NCI-H2029 treated with DMSO at 0.1 percent for 48 hours (cell line): ENCODE data around the gene TMEM271.
"Not testable (repeated sequence)": the region's sequence is repeated elsewhere in the genome, so short reads cannot be mapped to it uniquely, and the experiment has no call there.

ENCODE experiments used
- DNase-seq: peaks from one replicate; lab custom pipeline; 2025; lab: John Stamatoyannopoulos, UW

Gene TMEM271

DNA sequence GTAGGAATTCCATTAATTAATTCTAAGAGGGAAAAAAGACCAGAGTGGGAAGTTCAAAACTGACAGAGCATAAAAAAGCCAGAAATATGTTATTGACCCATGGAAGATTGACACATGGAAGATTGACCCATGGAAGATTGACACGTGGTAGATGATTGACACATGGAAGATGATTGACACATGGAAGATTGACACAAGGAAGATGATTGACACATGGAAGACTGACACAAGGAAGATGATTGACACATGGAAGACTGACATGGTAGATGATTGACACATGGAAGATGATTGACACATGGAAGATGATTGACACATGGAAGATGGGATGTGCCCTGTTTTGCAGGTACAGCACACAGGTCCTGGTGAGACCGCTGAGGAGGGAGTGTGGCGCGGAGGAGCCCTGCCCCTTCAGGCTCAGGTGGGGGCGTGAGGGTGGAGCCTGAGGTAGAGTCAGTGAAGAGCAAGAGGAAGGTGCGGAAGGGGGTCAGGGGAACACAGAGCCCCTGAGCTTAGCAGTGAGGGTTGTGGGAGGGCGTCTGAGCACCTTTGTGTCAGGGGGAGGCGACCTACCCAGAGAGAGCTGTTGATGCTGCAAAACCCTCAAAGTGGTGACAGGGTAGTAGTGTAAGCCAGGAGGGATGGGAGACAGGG, 33.4 kb upstream of the TMEM271 start:
- DNase-seq, result no peak

DNA sequence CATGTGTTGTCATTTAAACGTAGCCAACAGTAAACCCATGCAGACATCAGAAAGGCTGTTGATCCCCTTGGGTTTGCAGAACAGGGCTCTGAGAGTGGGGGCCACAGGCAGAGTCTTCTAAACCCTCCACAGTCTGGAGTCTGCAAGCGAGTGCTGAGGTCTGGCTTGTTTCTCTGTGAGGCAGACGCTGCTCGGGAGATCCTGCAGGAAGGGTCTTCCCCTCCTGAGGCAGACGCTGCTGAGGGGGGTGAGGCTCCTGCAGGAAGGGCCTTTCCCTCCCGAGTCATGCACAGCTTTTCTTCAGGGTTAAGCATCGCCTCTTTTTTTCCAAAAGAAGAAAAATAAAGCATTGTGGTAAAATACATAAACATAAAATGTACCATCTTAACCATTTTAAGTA, 32.1 kb upstream of the TMEM271 start:
- no peak for DNase-seq

DNA sequence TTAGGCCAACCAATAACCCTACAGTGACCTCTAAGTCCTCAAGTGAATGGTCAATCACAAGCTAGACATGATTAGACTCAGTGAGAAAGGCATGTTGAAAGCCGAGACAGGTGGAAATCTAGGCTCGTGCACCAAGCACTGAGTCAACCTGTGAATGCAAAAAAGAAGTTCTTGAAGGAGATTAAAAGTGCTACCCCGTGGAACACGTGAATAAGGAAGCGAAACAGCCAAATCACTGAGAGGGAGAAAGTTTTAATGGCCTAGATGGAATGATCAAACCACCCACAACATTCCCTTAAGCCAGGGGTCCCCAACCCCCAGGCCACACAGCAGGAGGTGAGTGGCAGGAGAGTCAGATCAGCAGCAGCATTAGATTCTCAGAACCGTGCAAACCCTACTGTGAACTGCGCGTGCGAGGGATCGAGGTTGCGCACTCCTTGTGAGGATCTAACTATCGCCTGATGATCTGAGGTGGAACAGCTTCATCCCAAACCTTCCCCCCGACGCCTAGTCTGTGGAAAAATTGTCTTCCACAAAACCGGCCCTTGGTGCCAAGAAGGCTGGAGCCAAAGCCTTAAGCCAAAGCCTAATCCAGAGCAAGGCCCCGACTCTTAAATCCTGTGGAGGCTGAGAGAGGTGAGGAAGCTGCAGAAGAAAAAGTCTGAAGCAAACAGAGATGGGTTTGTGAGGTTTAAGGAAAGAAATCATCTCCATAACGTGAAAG, 29.8 kb upstream of the TMEM271 start:
- DNase-seq, result no peak

DNA sequence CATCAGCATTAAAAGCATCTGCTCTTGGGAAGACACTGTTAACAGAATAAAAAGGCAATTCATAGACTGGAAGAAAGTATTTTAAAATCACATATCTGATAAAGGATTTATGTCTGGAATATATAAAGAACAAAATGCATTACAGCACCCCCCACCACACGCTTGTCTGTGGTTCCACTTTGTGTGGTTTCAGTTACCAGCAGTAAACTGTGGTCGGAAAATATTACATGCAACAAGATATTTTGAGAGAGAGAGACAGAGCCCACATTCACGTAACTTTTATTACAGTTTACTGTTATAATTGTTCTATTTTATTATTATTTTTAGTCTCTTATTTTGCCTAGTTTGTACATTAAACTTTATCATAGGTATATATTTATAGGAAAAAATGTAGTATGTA, 28.0 kb upstream of the TMEM271 start:
- DNase-seq, result no peak

DNA sequence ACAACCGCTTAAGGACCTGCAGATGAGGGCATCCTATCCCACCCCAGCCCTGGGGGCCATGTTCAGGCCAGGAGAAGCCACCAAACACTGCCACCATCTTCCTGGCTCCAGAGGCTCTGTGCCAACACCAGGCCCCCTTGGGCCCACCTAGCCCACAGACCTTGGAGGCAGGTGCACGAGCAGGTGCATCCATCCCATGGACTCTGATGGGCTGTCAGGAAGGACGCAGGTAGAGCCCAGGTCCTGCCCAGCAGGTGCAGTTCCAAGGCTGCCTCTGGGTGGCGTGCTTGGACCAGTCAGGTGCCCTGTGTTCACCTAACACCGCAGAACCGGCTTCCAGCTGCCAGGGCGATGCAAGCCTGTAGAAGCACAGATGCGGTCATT, 26.5 kb upstream of the TMEM271 start:
- DNase-seq, result peak; percentile 16

DNA sequence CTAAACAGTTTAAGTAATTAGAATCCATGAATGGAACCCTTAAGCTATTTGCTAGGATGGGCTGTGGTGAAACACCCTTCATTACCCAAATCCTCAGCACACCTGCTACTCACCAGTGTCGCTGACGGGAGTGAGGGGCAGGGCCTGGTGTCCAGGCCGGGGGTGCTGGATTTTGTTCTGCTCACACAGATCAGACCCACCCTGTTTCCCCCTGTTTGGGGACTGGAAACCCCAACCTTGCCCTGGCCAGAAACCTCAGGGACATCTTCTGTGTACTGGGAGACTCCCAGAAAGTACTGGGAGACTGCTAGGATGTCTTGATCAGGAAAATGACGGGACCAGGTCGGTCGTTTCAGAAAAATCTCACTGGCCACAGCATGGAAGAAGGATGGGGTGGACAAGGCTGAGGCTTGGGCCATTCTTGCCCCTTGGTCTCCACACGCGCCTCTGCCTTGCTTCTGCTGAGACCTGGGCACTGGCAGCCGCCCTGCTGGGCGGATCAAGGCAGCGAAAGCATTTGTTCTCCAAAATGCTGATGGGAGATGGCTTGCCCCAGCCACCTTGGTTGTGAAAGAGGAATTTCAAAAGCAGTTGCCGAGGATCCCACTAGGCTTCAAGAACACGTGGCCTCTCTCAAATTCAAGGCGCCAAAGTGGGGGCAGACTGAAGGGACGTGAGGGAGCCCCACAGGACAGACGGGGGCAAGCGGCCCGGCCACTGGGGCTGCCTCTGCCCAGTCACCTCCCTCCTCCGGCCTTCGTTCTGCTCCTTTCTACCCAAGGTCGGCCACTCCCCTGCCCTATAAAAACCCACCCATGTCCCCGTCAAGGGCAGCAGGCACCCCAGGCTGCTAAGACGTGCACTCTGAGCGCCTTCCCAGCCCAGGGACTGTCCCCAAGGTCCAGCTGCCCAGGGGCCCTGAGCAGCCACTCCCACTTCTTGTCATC, 25.8 kb upstream of the TMEM271 start:
- no peak for DNase-seq

DNA sequence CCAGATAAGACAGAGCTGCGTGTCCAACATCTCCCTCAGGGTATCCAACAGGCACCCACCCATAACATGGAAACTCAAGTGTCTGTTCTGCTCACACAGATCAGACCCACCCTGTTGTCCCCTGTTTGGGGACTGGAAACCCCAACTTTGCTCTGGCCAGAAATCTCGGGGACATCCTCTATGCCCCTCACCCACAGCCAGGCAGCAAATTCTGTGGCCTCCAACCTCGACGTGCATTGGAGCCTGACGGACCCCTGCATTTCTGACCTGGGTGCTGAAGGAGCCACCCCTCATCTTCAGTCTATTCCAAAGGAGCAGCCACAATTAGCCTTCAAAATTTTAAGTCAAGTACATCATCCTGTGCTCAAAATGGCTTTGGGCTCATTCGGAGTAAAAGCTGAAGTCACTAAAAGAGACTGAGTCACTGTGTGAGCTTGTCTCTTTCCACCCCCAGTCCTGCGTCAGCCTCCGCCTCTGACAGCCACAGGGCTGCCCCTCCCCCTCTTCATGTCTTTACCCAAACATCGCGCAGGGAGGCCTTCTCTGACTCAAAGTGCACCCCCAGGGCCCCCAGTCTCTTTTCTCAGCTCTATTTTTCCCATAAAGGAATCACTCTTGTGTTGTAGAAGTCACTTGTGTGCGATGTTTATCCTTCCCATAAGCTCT, 24.9 kb upstream of the TMEM271 start:
- no peak for DNase-seq

DNA sequence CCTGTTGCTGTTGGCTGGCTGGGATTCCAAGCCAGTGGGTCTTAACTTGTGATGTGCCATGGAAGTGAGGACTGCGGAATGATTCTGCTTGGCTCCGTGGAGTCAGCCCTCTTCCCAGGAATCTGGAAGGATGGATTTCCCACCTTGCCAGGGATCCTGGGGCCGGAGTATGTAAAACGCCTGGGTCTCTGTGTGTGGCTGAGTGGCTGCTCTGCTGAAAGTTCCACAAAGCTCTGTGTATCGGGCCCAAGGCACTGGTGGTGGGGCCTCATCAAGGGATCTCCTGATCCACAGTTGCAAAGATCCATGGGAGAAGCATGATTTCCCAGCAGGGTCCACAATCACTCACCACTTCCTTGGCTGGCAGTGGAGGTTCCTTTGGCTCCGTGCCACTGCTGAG, 24.1 kb upstream of the TMEM271 start:
- no peak for DNase-seq

DNA sequence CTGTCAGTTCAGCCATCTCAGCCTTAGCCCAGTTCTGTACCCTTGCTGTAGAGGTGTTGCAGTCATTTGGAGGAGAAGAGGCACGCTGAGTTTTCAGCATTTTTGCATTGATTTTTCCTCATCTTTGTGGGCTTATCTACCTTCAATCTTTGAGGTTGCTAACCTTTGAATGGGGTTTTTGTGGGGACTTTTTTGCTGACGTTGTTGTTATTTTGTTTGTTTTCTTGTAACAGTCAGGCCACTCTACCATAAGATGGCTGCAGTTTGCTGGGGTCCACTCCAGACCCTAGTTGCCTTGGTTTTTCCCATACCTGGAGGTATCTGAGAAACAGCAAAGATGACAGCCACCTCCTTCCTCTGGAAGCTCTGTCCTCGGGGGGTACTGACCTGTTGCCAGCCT, 22.8 kb upstream of the TMEM271 start:
- no peak for DNase-seq

DNA sequence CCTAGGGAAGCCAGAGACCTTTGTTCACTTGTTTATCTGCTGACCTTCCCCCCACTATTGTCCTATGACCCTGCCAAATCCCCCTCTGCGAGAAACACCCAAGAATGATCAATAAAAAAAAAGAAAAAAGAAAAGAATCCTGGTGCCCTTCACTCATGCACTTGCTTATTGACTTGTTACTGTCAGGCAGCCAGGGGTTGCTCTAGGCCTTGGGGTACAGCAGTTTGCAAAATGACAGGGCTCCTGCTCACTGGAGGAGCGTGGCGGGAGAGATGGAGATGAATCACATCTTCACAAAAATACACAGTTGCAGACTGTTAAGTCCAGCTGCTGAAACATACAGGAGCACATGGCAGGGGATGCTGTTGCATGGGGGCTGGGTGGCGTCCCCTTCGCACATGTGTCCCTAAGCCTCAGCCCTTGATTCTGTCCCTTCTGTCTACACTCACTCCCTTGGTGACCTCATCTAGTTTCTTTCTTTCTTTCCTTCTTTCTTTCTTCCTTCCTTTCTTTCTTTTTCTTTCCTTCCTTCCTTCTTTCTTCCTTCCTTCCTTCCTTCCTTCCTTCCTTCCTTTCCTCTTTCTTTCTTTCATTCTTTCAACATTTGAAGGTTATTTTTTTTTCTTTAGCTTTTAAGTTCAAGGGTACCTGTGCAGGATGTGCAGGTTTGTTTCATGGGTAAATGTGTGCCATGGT, 16.9 kb upstream of the TMEM271 start:
- no peak for DNase-seq

DNA sequence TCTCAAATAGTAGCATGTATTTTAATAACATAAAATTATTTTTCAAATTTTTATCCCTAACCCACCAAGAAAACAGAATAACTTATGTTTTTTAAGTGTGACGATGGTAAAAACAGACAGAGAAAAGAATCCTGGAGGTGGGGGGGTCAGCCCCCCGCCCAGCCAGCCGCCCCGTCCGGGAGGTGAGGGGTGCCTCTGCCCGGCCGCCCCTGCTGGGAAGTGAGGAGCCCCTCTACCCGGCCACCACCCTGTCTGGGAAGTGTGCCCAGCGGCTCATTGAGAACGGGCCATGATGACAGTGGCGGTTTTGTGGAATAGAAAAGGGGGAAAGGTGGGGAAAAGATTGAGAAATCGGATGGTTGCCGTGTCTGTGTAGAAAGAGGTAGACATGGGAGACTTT, 16.1 kb upstream of the TMEM271 start:
- not testable (repeated sequence) for DNase-seq

DNA sequence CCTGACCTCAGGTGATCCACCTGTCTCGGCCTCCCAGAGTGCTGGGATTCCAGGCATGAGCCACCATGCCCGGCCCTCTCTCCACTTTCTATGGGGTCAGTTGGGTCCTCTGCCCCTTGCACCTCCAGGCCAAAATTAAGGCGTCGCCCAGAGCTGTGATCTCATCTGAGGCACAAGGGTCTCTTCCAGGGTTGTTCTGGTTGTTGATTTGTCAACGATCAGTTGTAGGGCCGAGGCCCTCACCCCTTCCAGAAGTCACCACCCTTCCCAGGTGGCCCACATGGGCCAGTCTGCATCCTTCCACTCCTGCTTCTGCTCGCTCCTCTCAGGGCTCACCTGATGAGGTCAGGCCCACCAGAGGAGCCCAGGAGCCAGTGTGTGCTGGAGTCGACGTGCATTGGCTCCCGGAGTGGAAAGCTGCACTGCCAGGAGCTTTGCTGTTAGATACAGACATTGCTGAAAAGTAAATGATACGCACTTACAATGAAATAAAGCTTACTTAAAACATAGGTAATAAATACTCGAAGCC, 14.3 kb upstream of the TMEM271 start:
- DNase-seq, result no peak

DNA sequence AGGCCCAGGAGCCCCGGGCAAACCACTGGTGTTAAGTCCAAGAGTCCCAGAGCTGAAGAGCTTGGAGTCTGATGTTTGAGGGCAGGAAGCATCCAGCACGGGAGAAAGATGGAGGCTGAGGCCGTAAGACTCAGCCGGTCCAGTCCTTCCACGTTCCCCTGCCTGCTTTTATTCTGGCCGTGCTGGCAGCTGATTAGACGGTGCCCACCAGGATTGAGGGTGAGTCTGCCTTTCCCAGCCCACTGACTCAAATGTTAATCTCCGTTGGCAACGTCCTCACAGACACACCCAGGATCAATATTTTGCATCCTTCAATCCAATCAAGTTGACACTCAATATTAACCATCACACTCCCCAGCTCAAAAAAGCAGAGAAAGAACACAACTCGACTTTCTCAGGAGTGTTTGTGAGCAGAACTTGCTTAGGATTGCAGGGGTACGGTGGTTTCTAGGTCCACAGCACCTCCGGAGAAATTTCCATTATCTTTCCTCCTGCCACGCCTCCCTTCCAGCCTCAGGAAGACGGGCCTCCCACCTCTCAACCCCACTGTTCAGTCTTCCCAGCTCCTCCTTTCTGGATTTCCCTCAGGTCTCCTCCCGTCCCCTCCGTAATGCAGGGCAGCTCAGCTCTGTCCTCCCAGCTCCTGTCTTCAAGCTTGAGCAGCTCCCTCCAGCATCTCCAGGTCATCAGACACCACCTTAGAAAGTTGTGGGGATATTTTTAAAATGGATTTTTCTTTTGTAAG, 13.3 kb upstream of the TMEM271 start:
- no peak for DNase-seq

DNA sequence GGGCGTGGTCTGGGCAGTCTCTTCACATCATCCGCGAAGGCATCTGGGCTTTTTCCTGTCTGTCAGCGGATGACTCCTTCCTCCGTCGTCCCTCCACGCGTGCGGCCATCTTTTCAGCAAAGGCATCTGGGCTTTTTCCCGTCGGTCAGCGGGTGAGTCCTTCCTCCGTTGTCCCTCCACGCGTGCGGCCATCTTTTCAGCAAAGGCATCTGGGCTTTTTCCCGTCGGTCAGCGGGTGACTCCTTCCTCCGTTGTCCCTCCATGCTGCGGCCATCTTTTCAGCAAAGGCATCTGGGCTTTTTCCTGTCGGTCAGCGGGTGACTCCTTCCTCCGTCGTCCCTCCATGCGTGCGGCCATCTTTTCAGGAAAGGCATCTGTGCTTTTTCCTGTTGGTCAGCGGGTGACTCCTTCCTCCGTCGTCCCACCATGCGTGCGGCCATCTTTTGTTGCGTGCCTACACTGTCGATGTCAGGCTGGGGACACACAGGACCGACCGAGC, 12.3 kb upstream of the TMEM271 start:
- no peak for DNase-seq

DNA sequence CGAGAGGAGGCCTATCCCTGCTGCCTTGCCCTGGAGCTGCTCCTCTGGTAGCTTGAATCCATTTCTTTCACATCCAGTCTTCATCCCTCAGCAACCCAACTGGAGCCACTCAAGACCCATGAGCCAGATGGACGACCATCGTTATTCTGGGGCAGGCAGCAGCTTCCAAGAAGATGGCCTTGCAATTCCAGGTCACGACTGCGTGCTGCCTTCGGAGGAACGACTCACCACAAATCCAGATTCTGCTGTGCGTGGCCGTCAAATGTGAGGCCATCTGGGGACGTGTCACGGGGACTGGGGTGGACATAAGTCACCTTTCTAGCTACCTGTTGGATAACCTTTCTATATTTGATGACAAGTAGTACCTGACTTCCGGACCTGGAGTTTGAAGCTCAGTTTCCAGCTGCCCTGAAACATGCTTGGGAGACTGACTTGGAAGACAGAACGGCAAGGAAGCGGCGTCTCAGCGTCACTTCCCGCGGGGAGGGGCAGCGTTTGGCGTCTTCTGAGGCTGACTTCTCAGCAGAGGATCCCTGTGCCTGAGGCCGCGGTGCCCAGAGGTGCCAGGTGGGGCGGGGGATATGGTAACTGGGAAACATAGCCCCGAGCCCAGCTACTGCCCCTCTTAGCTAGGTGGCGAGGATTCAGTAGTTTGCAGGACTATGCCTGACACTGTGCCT, 11.7 kb upstream of the TMEM271 start:
- no peak for DNase-seq

DNA sequence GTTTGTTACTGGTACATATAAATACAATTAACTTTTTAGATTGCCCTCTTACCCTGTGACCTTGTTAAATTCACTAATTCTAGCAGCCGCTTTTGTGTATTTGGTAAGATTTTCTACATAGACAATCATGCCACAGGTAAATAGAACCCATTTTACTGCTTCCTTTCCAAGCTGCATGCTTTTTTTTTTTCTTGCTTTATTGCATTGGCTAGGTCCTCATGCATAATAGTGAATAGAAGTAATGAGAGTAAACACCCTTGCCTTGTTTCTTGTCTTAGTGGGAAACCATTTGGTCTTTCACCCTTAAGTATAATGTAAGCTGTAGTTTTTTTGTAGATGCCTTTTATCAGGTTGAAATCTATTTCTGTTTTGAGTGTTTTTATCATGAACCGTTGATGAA, 7.7 kb upstream of the TMEM271 start:
- no peak for DNase-seq

DNA sequence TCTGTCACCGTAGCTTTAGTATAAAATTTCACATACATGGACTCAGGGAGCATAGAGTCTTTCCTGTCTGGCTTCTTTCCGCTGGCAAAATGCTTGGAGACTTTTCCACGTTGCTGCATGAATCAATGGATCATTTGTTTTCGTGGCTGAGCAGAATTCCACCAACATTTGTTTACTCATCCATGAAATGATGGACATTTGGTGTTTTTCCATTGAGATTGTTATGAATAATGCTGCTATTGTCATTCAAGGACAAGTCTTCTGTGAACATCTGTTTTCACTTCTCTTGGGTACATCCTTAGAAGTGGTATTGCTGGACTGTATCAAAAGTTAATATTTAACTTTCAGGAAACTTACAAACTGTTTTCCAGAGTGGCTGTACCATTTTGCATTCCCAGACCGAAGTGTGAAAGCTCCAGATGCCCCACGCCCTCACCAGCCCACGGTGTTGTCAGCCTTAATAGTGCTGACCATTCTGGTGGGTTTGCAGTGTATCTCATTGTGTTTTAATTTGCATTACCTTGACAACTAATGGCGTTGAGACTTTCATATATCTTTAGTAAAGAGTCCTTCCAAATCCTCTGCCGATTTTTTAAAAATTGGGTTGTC, 5.8 kb upstream of the TMEM271 start:
- DNase-seq, result no peak

DNA sequence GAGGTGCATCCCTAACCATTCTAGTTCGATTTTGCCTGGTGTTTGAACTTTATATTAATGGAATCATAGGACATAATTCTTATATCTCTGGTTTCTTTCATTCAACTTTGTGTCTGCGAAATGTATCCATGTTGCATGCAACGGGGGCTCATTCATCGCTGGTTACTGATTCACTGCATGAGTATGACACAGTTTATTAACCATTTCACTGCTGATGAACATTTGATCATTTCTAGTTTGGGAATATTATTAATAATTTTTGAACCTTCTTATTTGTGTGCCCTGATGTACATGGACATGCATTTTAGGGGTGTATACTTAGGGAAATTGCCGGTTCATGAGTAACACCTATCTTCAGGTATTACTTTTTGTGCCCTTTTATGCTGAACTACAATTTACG, 5.1 kb upstream of the TMEM271 start:
- DNase-seq, result no peak

DNA sequence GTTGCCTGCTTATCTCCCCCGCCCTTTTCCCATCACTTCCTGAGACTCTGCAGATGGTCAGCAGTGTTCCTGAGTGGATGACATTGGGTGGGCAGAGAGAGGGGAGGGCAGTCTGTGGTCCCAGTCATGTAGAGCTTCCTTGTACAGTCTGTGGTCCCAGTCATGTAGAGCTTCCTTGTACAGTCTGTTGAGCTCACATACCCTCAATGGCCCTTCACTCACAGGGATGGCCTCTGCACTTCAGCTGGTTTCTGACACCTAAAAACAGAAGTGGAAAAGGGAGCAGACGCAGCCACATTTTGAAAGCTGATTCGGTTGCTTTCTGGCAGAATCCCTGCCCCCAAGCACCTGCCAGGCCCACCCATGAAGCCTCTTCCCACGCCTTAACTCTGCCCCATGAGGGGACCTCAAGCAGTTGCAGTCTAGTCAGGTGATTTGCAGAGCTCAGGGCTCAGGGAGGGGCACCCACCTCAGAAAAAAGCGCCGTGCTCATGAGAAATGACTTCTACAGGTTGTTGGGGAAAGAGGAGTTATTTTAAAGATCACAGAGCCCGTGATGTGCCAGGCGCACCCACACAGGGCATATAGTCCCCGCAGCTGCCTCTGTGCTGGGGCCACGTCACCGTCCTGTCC, 3.6 kb upstream of the TMEM271 start:
- DNase-seq, result no peak
